Measurements from ENCODE around the gene OR6C75.

- TF ChIP-seq CTCF (IDR thresholded peaks at IDR 0.05 in 2 of 3, conservative IDR thresholded peaks at IDR 0.05 in 1 of 3; ENCODE audit: insufficient read depth in 2 of 3, low read depth in 1 of 3, low read length in 3 of 3), result no peak
- TF ChIP-seq NFYB (IDR thresholded peaks at IDR 0.05; ENCODE audit: extremely low read depth, insufficient read length), result no peak
Observed at GRCh38 chr12:55392032-55392795, 29.4 kb downstream of the OR6C75 start.

Measured in K562 (cell line).